ENCODE data around the gene B4GALNT3.

The B4GALNT3 gene

GRCh38 chr12:578748-579419 lies 119.1 kb downstream of the B4GALNT3 start:
- no peak for DNase-seq

DNA sequence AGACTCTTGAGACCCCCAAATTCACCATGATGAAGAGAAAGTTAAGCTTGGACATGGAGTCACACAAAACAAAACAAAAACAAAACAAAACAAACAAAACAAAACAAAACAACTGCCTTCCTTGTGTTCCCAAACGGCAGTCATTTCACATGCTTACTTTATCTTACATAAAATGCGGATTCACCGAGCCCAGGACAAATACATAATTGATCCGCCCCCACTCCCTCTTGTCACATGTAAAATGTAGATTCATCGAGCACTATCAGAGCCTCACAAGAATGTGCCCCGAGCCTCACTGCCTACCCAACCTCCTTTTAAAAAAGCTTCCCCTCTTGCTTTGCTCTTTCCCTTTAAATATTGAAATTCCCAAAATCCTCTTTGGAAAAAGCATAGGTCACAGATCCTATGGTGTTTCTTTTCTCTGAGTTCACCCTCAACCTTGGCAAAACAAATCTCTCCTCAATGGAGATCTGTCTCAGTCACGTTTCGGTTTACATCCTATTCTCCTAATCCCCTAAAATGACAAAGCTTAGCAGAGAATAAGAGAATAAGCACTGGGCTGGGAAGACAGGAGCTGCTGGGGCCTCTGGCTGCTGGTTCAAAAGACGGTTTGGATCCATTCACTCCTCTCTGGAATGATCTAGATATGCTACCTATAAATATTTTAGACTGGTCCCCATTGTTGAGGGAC lies 119.8 kb downstream of the B4GALNT3 start:
- no peak for DNase-seq

DNA sequence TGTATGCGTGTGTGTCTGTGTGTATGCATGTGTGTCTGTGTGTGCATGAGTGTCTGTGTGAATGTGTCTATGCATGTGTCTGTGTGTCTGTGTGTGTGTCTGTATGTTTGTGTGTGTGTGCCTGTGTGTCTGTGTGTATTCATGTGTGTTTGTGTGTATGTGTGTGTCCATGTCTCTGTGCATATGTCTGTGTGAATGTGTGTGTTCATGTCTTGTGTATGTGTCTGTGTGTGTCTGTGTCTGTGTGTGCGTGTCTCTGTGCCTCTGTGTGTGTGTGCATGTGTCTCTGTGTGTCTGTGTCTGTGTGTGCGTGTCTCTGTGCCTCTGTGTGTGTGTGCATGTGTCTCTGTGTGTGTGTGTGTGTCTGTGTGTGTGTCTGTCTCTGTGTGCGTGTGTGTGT lies 121.1 kb downstream of the B4GALNT3 start:
- DNase-seq, result no peak

DNA sequence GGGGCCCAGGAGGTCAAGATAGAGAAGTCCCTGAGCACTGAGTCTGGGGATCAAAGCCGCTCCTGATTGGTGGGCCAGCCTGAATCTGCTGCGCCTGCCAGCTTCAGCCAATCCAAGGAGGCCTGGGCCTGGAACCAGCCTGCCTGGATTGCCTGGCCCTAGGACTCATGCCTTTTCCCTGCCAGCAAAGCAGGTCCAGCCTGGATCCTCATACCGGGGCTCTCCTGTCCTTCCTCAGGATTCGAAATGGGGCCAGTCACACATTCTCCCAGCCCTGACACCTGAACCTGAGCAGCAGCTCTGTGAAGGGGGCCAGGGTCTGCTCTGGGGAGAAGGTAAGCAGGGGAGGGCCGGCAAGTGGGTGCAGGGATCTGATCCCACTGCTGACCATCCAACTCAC lies 121.6 kb downstream of the B4GALNT3 start:
- DNase-seq, result no peak

DNA sequence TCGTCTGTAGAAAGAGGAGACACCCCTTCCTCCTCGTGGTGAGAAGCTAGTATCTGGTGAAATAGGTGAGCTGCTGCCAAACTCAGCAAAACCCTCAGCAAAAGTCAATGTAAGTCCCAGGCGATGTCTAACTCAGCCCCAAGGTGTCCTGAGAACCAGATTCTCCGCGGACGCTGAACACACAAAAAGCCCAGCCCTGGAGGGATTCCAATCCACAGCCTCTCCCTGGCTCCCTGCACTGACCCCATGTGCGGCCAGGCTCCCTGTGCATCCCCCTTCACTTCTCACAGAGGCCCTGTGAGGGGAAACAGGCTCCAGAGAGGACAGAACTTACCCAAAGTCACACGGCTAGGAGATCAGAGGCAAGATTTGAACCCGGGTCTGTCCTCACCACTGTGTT lies 122.0 kb downstream of the B4GALNT3 start:
- DNase-seq, result no peak

DNA sequence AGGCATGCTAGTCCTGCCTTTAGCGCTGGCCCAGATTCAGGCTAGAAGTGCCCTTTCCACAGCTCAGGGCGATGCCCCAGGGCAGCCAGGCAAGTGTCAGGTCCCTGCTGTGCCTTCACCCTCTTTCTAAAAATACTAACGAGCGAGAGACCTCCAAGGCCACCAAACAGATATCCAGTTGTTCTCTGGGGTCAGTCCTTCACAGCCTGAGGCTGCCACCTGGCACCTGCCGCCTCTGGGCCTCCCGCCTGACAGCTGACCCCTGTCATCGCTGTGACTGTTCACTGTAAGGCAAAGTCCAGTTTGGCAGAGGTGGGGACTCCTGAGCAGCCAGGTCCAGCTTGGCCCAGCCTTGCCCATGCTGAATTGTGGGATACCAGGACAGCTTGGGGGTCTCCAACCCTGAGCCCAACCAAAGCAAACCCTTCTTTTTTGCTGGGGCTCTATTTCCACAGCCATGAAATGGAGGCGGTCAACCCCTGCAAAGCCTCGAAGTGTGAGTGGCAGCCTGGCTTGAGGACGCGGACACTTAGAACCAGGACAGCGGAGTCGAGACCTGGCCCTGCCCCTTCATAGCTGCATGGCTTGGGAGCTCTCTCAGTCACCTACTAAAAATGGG lies 123.6 kb downstream of the B4GALNT3 start:
- DNase-seq, result no peak

- DNase-seq, result no peak
These were observed 125.6 kb downstream of the B4GALNT3 start for GRCh38 chr12:585062-586061.

GRCh38 chr12:586318-587071 lies 126.8 kb downstream of the B4GALNT3 start:
- DNase-seq, result no peak

GRCh38 chr12:587132-588023 lies 127.6 kb downstream of the B4GALNT3 start:
- no peak for DNase-seq

DNA sequence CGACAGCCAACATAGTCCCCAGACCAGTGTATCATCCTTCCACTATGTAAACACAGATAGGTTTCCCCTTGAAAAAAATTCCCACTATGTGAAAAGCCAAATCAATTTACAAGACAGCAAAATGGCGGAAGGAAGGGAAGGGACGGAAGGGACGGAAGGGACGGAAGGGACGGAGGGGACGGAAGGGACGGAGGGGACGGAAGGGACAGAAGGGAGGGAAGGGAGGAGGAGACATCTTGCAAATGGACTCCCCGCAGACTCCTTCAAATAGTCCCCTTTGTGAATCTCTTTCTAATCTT lies 128.2 kb downstream of the B4GALNT3 start:
- DNase-seq, result no peak

GRCh38 chr12:588646-589045 lies 128.9 kb downstream of the B4GALNT3 start:
- no peak for DNase-seq

GRCh38 chr12:590206-590750 lies 130.5 kb downstream of the B4GALNT3 start:
- no peak for DNase-seq

- no peak for DNase-seq
These were observed 131.7 kb downstream of the B4GALNT3 start for GRCh38 chr12:591167-592023.

DNA sequence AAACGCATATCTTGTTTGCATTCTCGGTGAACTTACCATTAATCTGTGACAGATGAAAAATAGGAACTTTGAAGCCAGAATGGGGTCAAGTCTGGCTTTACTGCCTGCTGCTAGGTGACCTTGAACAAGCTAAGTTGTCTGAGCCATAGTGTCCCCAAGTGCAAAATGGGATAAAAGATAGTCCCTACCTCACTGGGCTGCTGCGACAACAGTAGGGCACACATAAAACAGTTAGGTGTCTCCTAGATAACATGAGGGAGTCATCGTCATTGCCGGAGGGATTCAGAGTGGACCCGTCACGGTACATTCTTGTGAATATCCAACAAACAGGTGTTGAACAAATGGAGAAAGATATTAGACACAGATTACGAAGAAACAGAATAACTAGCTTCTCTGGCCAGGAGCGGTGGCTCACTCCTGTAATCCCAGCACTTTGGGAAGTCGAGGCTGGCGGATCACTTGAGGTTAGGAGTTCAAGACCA lies 132.3 kb downstream of the B4GALNT3 start:
- DNase-seq, result no peak

DNA sequence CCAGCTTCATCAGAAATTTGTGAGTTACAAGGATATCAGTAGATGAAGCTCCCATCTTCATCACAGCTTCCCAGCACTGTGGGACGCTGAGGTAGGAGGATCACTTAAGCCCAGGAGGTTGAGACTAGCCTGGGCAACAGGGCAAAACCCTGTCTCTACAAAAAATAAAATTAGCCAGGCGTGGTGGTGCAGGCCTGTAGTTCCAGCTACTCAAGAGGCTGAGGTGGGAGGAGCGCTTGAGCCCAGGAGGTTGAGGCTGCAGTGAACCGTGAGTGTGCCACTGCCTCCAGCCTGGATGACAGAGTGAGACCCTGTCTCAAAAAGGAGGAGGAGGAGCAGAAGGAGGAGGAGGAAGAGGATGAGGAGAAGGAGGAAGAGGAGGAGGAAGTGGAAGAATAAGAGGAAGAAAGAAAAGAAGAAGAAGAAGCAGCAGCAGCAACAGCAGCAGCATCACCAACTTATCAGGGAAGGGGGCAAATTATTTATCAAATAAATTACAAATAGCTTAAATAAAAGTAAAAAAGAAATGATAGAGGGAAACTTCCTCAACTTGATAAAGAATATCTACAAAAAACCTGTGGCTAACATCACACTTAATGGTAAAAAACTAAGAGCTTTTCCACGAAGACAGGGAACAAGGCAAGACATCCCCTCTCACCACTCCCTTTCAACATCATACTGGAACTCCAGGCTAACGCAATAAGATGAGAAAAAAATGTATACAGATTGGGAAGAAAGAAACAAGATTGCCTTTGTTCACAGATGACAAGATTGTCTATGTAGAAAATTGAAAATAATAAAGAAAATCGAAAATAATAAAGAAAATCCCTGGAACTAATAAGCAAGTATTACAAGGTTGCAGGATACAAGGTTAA lies 133.9 kb downstream of the B4GALNT3 start:
- no peak for DNase-seq

DNA sequence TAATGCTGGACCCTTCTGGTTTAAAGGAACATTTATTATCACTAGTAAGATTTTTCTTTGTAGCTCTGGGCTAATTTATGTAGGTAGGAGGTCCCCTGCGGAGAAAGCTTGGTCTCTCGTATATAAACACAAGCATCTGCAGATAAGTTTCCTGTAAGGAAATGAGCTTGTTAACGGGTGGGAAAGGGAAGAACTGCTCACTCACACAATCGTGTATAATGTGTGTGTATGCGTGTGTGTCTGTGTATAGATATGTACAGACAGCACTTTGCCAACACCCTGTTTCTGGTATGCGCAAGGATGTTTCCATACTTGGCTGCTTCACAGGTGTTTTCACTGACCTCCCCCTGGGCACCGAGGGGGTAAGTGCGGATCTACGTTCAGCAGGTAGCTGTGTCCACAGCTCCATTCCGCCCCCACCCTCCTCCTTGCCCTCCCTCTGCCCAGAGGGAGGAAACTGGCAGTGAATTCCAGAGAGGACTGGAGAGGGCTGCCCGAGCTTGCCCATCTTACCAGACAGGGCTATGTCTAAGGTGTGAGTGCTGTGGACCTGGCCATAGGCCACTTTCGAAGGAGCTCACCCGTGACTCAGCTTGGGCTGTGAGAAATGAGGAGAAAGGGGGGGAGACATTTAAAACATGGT lies 138.3 kb downstream of the B4GALNT3 start:
- DNase-seq, result no peak

DNA sequence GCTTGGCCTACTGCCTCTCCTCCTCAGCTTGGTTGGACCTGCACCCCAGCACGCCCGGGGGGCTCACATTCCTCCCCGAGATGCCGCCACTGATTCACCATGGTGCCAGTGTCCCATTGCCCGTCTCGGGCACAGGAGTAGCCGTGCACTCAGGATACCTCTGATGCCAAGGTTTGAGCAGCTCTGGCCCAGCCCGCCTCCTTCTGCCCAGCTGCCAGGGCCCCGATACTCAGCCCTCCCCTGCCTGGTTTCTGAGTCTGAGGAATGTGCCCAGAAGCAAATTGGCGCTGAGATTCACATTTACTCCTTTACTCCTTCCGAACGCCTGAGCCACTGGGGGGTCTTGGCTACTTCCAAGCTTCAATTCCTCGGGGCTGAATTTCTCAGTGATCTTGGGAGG lies 140.0 kb downstream of the B4GALNT3 start:
- no peak for DNase-seq
